Esophagus (tissue), 2 donors: Measurements from ENCODE around the gene LAMP2. TPM values are rescaled to one million over a fixed set of nuclear protein-coding genes. Genes with fewer than 3 reads are reported as not detected.
"Not testable (repeated sequence)": the region's sequence is repeated elsewhere in the genome, so short reads cannot be mapped to it uniquely, and the experiment has no call there.

Experiments used
- H3K27ac ChIP-seq, 2 donors: one replicate each; pipeline ENCODE4 v1.5.1; 2013; ENCODE audit warnings: low read depth in 2 of 2, mild to moderate bottlenecking in 2 of 2, inconsistent platforms in 1 of 2, low read length in 1 of 2, moderate library complexity in 1 of 2
- H3K27me3 ChIP-seq, 2 donors: one replicate each; pipeline ENCODE4 v1.6.1; 2013; ENCODE audit warnings: low read length in 2 of 2, control low read depth in 1 of 2, mild to moderate bottlenecking in 1 of 2; ENCODE audit not compliant: insufficient read depth in 2 of 2, control insufficient read depth in 1 of 2
- H3K36me3 ChIP-seq, 2 donors: one replicate each; pipeline ENCODE4 v1.6.1; 2013; ENCODE audit warnings: low read length in 1 of 2; ENCODE audit not compliant: control insufficient read depth in 2 of 2, insufficient read depth in 2 of 2
- H3K4me1 ChIP-seq, 2 donors: one replicate each; pipeline ENCODE4 v1.6.1; 2013; ENCODE audit warnings: low read length in 1 of 2; ENCODE audit not compliant: control insufficient read depth in 2 of 2, insufficient read depth in 2 of 2
- H3K4me3 ChIP-seq, 2 donors: one replicate each; pipeline ENCODE4 v1.5.1; 2013; ENCODE audit warnings: low read length in 2 of 2, mild to moderate bottlenecking in 2 of 2, low read depth in 1 of 2, moderate library complexity in 1 of 2
- H3K9me3 ChIP-seq, 2 donors: one replicate each; pipeline ENCODE4 v1.6.1; 2013; ENCODE audit warnings: mild to moderate bottlenecking in 2 of 2, low read depth in 1 of 2, low read length in 1 of 2, moderate library complexity in 1 of 2; ENCODE audit not compliant: control insufficient read depth in 2 of 2, insufficient read depth in 1 of 2
- WGBS, 2 donors: extraction: QIAGEN DNeasy Blood & Tissue Kit; methylation state at CpG; one replicate each; pipeline ENCODE4 v1.1.7; 2013; 5-methylcytosine and 5-hydroxymethylcytosine counted together
- polyA plus RNA-seq, 2 donors: library from polyadenylated mRNA; stranded (reverse); fragments of 200-250 nt; gene quantifications; one replicate each; pipeline ENCODE4 v1.2.3, GENCODE V29; 2013
- donor health status: healthy with polysubstance abuse.
- donor health status: Bipolar disorder and iron deficiency.

The LAMP2 gene
- polyA plus RNA-seq, 2 donors = 34.5 to 57.1 TPM

DNA sequence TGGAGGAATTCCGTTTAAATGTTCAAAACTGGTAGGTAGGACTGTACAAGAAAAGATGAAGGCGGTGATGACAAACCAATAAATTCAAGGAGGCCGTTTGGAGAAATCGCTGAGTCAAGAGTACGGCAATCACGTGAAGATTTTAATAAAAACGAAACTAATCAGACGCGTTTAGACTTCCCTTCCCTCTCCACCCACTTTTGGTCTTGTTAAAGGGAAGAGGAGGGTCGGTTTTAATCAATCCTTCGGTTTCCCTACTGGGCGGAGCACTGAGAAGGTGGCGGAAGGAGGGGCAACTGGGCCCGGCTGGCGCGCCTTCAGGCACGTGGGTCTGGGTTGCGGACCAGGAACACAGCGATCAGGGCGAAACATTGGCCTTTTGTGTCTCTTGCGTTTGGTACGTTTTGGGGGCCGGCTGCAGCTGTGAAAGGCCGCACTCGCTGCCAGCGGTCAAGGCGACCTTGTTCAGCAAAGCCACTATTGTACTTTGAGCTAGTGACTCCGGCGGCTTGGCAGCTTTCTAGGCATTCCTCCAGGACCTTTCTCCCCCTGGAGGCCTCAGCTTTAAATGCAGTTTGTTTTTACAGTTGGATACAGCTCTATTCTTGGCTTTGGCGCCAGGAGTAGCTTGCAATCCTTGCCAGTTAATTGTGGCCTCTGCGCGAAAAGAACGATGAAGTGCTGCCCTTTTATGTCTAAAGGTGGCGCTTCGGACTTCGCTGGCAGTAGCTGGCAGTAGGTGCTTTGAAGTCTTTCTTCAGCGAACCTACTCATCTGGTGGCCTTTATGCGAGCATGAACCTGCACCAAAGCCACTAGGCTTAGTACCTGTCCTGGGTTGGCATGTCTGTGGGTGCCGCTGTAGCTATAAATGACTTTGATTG is 16.8 kb upstream of the LAMP2 start:
- H3K4me3 ChIP-seq = peak overlapping the region; percentile 50 to 56
- H3K27me3 ChIP-seq = no peaks in the 10 kb centered on the region
- peak overlapping the region; percentile 94 to 96 for H3K27ac ChIP-seq
- no peaks in the 10 kb centered on the region for H3K4me1 ChIP-seq
- H3K36me3 ChIP-seq = no peaks in the 10 kb centered on the region
- H3K9me3 ChIP-seq = peaks cover 0 to 3% of the 10 kb centered on the region in 2 donors
- WGBS, 2 donors = 1 to 23% methylated on average over 39 of the region's 39 CpGs

DNA sequence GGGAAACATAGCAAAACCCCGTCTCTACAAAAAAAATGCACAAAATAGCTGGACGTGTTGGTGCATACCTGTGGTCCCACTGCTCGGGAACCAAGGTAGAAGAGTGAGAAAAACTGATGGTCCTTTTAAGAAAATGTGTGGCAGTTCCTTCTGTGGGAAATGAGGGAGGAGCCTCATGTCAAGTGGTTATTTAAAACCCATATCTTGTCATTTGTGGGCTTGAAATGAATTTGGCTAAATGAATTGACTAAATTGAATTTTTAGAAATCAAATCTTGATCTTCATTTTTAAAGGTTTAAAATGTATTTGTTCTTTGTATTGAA is 16.2 kb upstream of the LAMP2 start:
- Histone ChIP-seq H3K4me3 (peak overlapping the region in 1 of 2 donors; percentile 50), H3K27me3 (no peaks in the 10 kb centered on the region), H3K9me3 (peaks cover 0 to 3% of the 10 kb centered on the region in 2 donors), H3K36me3 (no peaks in the 10 kb centered on the region), H3K27ac (peak overlapping the region in 1 of 2 donors; percentile 24), H3K4me1 (no peaks in the 10 kb centered on the region)
- 73 to 75% methylated on average over 3 of the region's 3 CpGs for WGBS, 2 donors

DNA sequence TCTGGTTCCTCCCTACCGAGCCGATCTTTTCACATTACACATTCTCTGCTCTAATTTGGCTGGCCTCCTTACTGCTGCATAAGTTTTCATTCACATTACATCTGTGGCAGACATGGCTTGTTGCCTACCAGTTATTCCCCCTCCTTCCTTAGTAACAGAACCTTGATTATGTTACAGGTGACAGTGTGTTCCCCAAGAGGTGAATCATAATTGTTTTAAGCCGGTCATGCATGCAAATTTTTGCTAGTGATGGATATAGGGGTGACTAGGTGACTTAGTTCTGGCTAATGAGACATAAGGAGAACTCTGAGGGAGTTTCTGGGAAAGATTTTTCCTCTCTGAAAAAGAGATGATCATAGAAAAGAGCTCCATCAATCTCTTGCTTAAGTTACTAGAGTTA is 8.4 kb upstream of the LAMP2 start:
- Histone ChIP-seq H3K27me3 (peaks cover 0 to 2% of the 10 kb centered on the region in 2 donors), H3K27ac (no peak overlapping the region), H3K9me3 (no peaks in the 10 kb centered on the region), H3K4me3 (no peak overlapping the region), H3K4me1 (no peaks in the 10 kb centered on the region), H3K36me3 (no peaks in the 10 kb centered on the region)
- 62 to 77% methylated on average over 3 of the region's 3 CpGs for WGBS, 2 donors

DNA sequence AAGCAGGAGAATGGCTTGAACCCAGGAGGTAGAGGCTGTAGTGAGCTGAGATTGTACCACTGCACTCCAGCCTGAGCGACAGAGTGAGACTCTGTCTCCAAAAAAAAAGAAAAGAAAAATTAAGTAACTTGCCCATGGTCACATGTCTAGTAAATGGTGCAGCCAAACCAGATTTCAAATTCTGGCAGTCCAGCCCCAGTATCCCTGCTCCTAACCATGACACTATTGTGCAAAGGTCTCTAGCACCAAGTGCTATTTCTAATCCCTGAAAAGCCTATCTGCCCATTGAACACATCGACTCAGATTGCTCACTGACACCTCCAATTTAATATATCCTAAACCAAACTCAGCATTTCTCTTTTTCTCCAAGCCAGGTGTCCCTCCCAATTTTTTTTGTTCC is 7.6 kb upstream of the LAMP2 start:
- peaks cover 0 to 2% of the 10 kb centered on the region in 2 donors for H3K27me3 ChIP-seq
- no peaks in the 10 kb centered on the region for H3K9me3 ChIP-seq
- H3K4me1 ChIP-seq = no peaks in the 10 kb centered on the region
- H3K4me3 ChIP-seq = no peak overlapping the region
- H3K27ac ChIP-seq = no peak overlapping the region
- 66 to 81% methylated on average over 2 of the region's 2 CpGs for WGBS, 2 donors
- H3K36me3 ChIP-seq = no peaks in the 10 kb centered on the region

DNA sequence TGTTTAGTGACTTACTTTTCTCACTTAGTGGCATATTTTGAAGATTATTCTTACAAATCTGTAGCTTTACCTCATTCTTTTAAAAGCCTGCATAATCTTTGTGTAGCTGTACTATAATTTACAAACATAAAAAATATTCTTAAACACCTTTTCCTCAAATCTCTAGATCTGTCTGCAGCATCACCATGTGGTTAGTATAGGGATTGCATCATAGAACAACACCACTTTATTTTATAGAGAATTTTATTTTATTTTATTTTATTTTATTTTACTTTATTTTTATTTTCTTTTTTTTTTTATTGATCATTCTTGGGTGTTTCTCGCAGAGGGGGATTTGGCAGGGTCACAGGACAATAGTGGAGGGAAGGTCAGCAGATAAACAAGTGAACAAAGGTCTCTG is 6.4 kb upstream of the LAMP2 start:
- not testable (repeated sequence) for H3K27me3 ChIP-seq, H3K4me1 ChIP-seq, H3K9me3 ChIP-seq, H3K4me3 ChIP-seq, H3K36me3 ChIP-seq, H3K27ac ChIP-seq
- WGBS, 2 donors = 20 to 29% methylated on average over 1 of the region's 1 CpG

DNA sequence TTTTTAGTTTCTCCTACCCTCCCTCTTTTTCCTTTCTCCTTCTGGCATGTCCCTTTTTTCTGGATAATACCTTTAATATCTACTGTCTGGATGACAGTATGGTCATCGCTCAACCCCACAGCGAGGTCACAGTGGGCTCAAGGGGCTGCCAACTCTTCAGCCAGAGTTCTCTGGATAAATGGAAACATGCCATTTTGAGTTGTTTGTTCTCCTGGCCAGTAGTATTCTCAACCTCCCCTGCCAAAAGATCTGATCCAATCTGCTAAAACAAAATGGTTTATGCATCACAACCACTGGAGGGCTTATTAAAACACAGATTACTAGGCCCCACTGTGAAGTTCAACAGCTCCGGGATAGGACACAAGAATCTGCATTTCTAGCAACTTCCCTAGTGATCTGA is 5.0 kb upstream of the LAMP2 start:
- Histone ChIP-seq H3K4me3 (no peak overlapping the region), H3K9me3 (no peaks in the 10 kb centered on the region), H3K36me3 (no peaks in the 10 kb centered on the region), H3K27me3 (peaks cover 0 to 2% of the 10 kb centered on the region in 2 donors), H3K4me1 (no peaks in the 10 kb centered on the region), H3K27ac (no peak overlapping the region)
- 73 to 84% methylated on average over 3 of the region's 3 CpGs for WGBS, 2 donors

DNA sequence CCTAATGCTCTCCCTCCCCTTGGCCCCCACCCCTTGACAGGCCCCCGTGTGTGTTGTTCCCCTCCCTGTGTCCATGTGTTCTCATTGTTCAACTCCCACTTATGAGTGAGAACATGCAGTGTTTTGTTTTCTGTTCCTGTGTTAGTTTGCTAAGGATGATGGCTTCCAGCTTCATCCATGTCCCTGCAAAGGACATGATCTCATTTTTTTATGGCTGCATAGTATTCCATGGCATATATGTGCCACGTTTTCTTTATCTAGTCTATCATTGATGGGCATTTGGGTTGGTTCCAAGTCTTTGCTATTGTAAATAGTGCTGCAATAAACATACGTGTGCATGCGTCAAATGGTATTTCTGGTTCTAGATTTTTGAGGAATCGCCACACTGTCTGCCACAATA is 561 bp upstream of the LAMP2 start:
- H3K27ac ChIP-seq, H3K27me3 ChIP-seq, H3K4me1 ChIP-seq, H3K36me3 ChIP-seq, H3K9me3 ChIP-seq, H3K4me3 ChIP-seq: not testable (repeated sequence)
- 59 to 66% methylated on average over 5 of the region's 5 CpGs for WGBS, 2 donors

DNA sequence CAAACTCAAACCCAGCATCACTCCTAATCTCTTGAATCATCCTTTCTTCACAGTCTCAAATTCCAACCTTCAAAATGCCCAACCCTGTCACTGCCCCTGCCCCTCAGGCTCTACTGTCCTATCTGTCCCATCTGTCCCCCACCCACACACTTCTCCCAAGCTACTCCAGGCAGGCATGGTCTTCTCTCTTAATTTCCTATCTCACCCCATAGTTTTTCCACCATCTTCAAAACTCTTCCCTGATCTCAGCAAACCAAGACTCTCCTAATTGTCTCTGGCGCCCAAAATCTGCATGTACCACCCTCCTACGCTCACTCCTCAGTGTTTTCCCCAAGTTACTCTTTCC is 644 bp downstream of the LAMP2 start:
- H3K9me3 ChIP-seq = no peaks in the 10 kb centered on the region
- peak overlapping the region; percentile 88 to 90 for H3K27ac ChIP-seq
- H3K4me3 ChIP-seq = peak overlapping the region; percentile 60 to 83
- H3K36me3 ChIP-seq = no peaks in the 10 kb centered on the region
- H3K4me1 ChIP-seq = peaks cover 0 to 2% of the 10 kb centered on the region in 2 donors
- no peaks in the 10 kb centered on the region for H3K27me3 ChIP-seq
- WGBS, 2 donors = 0 to 38% methylated on average over 2 of the region's 2 CpGs

DNA sequence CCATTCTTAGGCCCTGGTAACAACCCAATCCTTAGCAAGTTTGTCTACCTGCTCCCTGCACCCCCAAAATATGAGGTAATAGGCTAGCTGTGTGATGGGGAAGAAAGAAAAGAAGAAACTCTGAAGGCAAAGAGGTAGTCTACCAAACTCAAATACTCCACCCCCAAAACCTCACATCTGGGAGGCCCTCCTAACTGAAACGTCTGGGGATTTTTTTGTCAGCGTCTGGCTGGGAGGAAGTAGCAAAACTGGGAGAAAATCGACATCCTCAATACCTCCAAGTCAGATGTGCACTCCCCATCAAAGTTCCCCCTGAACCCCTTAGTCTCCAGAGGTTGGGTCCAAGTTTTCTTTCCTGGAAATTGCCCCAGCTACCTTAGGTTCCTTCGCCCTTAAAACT is 1.0 kb downstream of the LAMP2 start:
- WGBS, 2 donors = 4 to 21% methylated on average over 4 of the region's 4 CpGs
- peak overlapping the region; percentile 60 to 83 for H3K4me3 ChIP-seq
- H3K27ac ChIP-seq = peak overlapping the region; percentile 88 to 90

DNA sequence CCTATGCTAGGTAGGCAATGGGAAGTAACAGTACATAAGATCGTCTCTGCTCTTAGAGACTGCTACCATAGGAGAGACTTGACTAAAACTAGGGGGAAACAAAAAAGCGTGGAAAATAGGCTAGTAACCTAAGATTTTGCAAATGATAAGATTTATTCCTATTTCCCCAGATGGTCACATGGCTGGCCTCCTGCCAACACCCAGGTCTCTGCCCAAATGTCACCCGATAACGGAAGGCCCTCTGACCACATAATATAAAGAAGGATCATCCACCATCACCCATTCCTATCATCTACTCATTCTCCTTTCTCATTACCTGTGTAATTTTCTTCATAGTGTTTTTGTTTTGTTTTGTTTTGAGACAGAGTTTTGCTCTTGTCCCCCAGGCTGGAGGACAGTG is 4.7 kb downstream of the LAMP2 start:
- Histone ChIP-seq H3K4me1 (peaks cover 0 to 2% of the 10 kb centered on the region in 2 donors), H3K36me3 (no peaks in the 10 kb centered on the region), H3K27me3 (no peaks in the 10 kb centered on the region), H3K4me3 (no peak overlapping the region), H3K9me3 (no peaks in the 10 kb centered on the region), H3K27ac (no peak overlapping the region)
- WGBS, 2 donors = 76 to 79% methylated on average over 4 of the region's 4 CpGs

More for the DNA sequence above, 1.0 kb downstream of the LAMP2 start:
- H3K4me1 ChIP-seq = peaks cover 0 to 2% of the 10 kb centered on the region in 2 donors
- no peaks in the 10 kb centered on the region for H3K36me3 ChIP-seq
- no peaks in the 10 kb centered on the region for H3K9me3 ChIP-seq
- H3K27me3 ChIP-seq = no peaks in the 10 kb centered on the region
